Mesothelial cell of epicardium (in vitro differentiated cells): ENCODE measurements around the gene CCDC70. TPM values are rescaled to one million over a fixed set of nuclear protein-coding genes. Genes with fewer than 3 reads are reported as not detected.

Experiments
- DNase-seq, 2 experiments: peaks; one replicate each; pipeline ENCODE4 v3.0.0; 2021; ENCODE audit warnings: low spot score in 2 of 2; ENCODE audit not compliant: unreplicated experiment in 2 of 2
- H3K27ac Mint-ChIP-seq: 2 replicates; pipeline ENCODE4 v1.8.0; 2021; ENCODE audit warnings: mixed read lengths
- H3K27me3 Mint-ChIP-seq: 2 replicates; pipeline ENCODE4 v1.8.0; 2021; ENCODE audit warnings: low read depth, mixed read lengths
- H3K36me3 Mint-ChIP-seq: 2 replicates; pipeline ENCODE4 v1.8.0; 2021; ENCODE audit warnings: mixed read lengths
- H3K4me1 Mint-ChIP-seq: 2 replicates; pipeline ENCODE4 v1.8.0; 2021; ENCODE audit warnings: mixed read lengths
- H3K4me3 Mint-ChIP-seq: 2 replicates; pipeline ENCODE4 v1.8.0; 2021; ENCODE audit warnings: mild to moderate bottlenecking, moderate library complexity, mixed read lengths
- H3K9me3 Mint-ChIP-seq: 2 replicates; pipeline ENCODE4 v1.8.0; 2021; ENCODE audit warnings: mixed read lengths
- total RNA-seq: library from RNA; stranded (reverse); gene quantifications from 3 replicates; pipeline ENCODE4 v1.2.1, GENCODE V29; 2021
- TF ChIP-seq, protein P1 (sequence below): fragments of 200-600 bp; sonication (generic); IDR thresholded peaks from one replicate; pipeline ENCODE4 v1.5.0; 2021; ENCODE audit warnings: antibody characterized with exemption; ENCODE audit not compliant: unreplicated experiment

Gene CCDC70
- total RNA-seq, result not detected in 3 replicates

DNA sequence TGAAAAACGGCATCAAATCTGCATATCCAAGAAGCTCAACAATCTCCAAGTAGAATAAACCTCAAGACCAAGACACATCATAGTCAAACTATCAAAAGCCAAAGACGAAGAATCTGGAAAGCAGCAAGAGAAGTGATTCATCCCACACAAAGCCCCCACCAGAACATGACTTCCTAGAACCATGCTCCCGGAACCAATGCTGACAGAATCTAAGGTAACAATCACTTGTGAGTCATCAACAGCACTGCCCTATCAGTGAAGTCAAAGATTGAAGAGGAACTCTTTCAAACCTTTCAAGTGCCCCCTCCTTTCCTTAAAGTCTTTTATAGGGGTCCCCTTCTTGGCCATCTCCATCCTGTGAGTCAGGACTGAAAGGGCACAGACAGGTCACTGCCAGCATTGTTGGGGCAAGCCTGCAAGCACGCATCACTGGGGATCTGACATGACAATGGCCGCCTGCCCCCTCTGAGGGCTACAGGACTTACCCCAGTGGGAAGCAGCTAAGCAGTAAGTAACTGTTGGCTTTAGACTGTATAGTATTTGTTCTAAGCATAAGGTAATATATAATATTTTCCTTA, at the start of gene CCDC70:
Gene CCDC70 (plus strand): TSS at position 247 of the 578 bp plus-strand sequence. CDS start 3,443 bp downstream, outside the sequence.
- H3K27ac Mint-ChIP-seq, result no peak within 1 kb of the TSS
- peaks cover 6% of the 10 kb centered on the region for H3K27me3 Mint-ChIP-seq
- peaks cover 3% of the 10 kb centered on the region for H3K9me3 Mint-ChIP-seq
- no peak for DNase-seq
- peaks cover 2% of the 10 kb centered on the region for H3K36me3 Mint-ChIP-seq
- no peaks in the 10 kb centered on the region for H3K4me1 Mint-ChIP-seq
- no peak within 1 kb of the TSS for H3K4me3 Mint-ChIP-seq
- TF ChIP-seq, protein P1, sequence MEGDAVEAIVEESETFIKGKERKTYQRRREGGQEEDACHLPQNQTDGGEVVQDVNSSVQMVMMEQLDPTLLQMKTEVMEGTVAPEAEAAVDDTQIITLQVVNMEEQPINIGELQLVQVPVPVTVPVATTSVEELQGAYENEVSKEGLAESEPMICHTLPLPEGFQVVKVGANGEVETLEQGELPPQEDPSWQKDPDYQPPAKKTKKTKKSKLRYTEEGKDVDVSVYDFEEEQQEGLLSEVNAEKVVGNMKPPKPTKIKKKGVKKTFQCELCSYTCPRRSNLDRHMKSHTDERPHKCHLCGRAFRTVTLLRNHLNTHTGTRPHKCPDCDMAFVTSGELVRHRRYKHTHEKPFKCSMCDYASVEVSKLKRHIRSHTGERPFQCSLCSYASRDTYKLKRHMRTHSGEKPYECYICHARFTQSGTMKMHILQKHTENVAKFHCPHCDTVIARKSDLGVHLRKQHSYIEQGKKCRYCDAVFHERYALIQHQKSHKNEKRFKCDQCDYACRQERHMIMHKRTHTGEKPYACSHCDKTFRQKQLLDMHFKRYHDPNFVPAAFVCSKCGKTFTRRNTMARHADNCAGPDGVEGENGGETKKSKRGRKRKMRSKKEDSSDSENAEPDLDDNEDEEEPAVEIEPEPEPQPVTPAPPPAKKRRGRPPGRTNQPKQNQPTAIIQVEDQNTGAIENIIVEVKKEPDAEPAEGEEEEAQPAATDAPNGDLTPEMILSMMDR, result no peak

DNA sequence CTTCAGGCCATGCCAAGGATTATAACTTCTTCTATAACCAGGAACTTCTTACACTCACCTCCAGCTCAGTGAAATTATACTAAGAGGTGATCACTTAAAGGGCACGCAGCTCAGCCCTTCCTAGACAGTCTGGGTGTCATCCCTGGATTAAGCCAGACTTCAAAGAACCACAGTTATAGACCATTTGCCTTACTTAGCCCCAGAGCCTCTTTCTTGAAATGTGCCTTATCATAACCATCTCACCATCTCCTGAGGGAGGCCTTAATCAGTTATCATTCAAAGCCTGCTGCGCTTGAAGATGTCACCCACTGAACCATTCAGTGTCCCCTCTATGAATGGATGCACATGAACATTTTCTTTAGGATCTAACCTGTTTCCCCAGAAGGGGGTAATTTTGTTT, 47.7 kb upstream of the CCDC70 start:
- H3K9me3 Mint-ChIP-seq, result no peaks in the 10 kb centered on the region
- DNase-seq, result no peak
- H3K4me3 Mint-ChIP-seq, result no peak overlapping the region
- TF ChIP-seq, protein P1, result no peak
- peaks cover 10% of the 10 kb centered on the region for H3K4me1 Mint-ChIP-seq
- H3K27ac Mint-ChIP-seq, result no peak overlapping the region
- H3K36me3 Mint-ChIP-seq, result peaks cover 3% of the 10 kb centered on the region
- peaks cover 21% of the 10 kb centered on the region for H3K27me3 Mint-ChIP-seq

DNA sequence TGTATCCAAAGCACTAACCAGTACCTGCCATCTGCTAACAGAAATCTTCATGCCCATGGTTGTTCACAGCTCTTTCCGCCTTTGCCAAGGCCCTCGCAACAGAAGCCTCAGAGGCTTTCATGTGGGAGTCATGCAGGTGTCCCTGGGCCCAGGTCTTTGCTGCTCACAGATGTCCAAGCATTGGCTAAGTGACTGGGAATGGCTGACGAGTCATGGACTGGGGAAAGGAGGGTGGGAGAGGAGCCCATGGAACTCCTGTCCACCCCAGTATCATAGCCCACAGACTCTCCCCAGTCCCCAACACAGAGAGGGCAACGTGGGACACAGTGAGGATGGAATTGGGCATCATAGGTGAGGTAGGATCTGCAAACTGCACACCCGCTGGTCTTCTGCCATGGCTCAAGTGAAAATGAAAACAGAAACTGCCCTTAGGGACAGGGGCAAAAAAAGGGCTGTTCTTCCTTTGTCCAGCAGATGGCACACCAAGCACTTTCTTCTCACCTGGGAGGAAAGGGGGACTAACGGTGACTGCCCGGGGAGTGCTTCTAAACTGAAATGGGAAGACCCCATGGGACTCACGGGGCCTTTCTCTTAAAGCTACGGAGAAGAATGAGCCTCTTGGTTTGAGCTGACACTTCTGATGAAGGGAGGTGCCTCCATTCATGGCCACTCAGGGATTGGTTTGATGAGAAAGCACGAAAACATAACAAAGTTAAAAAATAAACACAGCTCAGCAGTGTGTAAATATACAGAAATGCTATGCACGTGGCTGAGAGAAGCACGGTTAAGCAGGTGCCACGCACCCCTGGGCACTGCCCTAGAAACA, 46.7 kb upstream of the CCDC70 start:
- Mint-ChIP-seq H3K36me3 (no peaks in the 10 kb centered on the region), H3K4me1 (peaks cover 10% of the 10 kb centered on the region), H3K4me3 (peak overlapping the region; percentile 24), H3K27me3 (peaks cover 24% of the 10 kb centered on the region), H3K9me3 (no peaks in the 10 kb centered on the region), H3K27ac (no peak overlapping the region)
- TF ChIP-seq, protein P1, result peak; percentile 63
- peak; percentile 34 to 74 for DNase-seq

DNA sequence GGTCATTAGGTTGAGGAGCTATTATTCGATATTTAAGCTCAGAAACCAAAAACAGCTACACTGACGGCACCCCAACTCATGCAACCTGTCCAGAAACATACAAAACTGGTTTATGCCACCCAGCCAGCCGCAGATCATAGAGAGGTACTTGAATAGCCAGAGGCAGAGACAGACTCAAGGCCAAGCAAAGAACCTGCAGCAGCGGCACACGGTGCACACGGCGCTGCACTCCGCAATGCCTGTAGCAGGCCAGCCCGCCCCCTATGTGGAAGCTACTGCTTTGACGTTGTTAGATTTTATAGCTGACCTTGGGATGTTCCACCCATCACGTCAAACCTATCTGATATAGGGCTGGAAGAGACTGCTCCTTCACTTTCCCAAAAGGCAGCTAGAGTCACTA, 45.9 kb upstream of the CCDC70 start:
- H3K27me3 Mint-ChIP-seq, result peaks cover 26% of the 10 kb centered on the region
- no peaks in the 10 kb centered on the region for H3K36me3 Mint-ChIP-seq
- TF ChIP-seq, protein P1, result no peak
- DNase-seq, result no peak
- H3K27ac Mint-ChIP-seq, result no peak overlapping the region
- peaks cover 10% of the 10 kb centered on the region for H3K4me1 Mint-ChIP-seq
- H3K9me3 Mint-ChIP-seq, result no peaks in the 10 kb centered on the region
- no peak overlapping the region for H3K4me3 Mint-ChIP-seq

DNA sequence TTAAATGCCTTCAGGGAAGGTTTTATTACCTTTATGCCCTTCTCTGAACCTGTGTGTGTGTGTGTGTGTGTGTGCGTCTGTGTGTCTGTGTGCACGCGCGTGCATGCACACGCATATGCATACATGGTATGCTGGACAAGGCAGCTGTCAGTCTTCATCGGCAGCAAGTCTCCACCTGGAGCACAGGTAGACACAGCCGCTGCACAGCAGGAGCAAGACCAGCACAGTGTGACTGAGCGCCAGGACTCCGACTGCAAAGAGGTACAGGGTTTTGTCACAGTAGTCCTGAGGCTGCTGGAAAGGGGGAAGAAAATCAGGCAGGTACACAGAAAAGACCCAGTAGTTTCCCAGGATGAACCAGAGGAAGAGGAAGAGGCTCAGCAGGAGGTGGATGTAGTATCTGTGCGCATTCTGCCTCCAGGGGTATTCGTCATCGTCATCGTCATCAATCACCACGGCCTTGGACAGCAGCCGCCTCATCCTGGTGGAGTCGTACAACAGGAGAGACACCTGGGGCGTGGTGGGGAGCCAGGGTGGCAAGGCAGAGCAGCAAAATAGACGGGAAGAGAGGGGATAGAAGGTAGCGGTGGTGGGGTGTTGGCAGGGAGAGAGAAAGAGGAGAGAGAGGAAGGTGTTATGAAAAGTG, 45.0 kb upstream of the CCDC70 start:
- H3K36me3 Mint-ChIP-seq, result no peaks in the 10 kb centered on the region
- H3K27me3 Mint-ChIP-seq, result peaks cover 29% of the 10 kb centered on the region
- no peak for DNase-seq
- no peak overlapping the region for H3K4me3 Mint-ChIP-seq
- H3K9me3 Mint-ChIP-seq, result no peaks in the 10 kb centered on the region
- no peak overlapping the region for H3K27ac Mint-ChIP-seq
- peaks cover 10% of the 10 kb centered on the region for H3K4me1 Mint-ChIP-seq
- TF ChIP-seq, protein P1, result no peak
